NCI-H526 (cell line): ENCODE measurements around the gene TAS1R3.

Experiments
- DNase-seq, 2 experiments: peaks; one replicate each; lab custom pipeline; 2025; lab: John Stamatoyannopoulos, UW

The TAS1R3 gene

GRCh38 chr1:1295154-1295923 lies 35.7 kb upstream of the TAS1R3 start:
- no peak for DNase-seq

- no peak for DNase-seq
Observed at GRCh38 chr1:1296070-1297061, 34.7 kb upstream of the TAS1R3 start.

GRCh38 chr1:1297802-1298424 lies 33.2 kb upstream of the TAS1R3 start:
- DNase-seq = no peak

GRCh38 chr1:1298861-1299685 lies 32.0 kb upstream of the TAS1R3 start:
- no peak for DNase-seq

GRCh38 chr1:1299686-1300351 lies 31.3 kb upstream of the TAS1R3 start:
- peak in 1 of 2 experiments; percentile 45 for DNase-seq

- no peak for DNase-seq
Observed at GRCh38 chr1:1300352-1300739, 30.7 kb upstream of the TAS1R3 start.

- DNase-seq = no peak
Observed at GRCh38 chr1:1302006-1302430, 29.1 kb upstream of the TAS1R3 start.

- DNase-seq = no peak
Observed at GRCh38 chr1:1302951-1303509, 28.1 kb upstream of the TAS1R3 start.

GRCh38 chr1:1303736-1304135 lies 27.3 kb upstream of the TAS1R3 start:
- DNase-seq = no peak

- DNase-seq = peak; percentile 61 to 88
Observed at GRCh38 chr1:1304331-1305299, 26.5 kb upstream of the TAS1R3 start.

GRCh38 chr1:1305300-1306069 lies 25.6 kb upstream of the TAS1R3 start:
- peak in 1 of 2 experiments; percentile 61 for DNase-seq

GRCh38 chr1:1306070-1306660 lies 24.9 kb upstream of the TAS1R3 start:
- DNase-seq = peak in 1 of 2 experiments; percentile 49

GRCh38 chr1:1306661-1307260 lies 24.3 kb upstream of the TAS1R3 start:
- DNase-seq = no peak

- DNase-seq = no peak
Observed at GRCh38 chr1:1307261-1307922, 23.7 kb upstream of the TAS1R3 start.

- peak; percentile 88 to 95 for DNase-seq
Observed at GRCh38 chr1:1307923-1308755, 22.9 kb upstream of the TAS1R3 start, which contains the start of the genes ACAP3 and PUSL1. TSS of gene ACAP3 (minus strand) at chr1:1307930. CDS start at chr1:1307815, 115 bp downstream. TSS of gene PUSL1 (plus strand) at chr1:1308597. CDS start at chr1:1308644, 47 bp downstream.

GRCh38 chr1:1308756-1309250 lies 22.3 kb upstream of the TAS1R3 start:
- no peak for DNase-seq
